ENCODE results near the gene TMEM108.

The TMEM108 gene

GRCh38 chr3:133296981-133297380 lies 258.8 kb downstream of the TMEM108 start:
- Histone ChIP-seq H3K27ac (ENCODE audit: low read length) (no peak overlapping the region), H3K4me3 (ENCODE audit: low read depth in 1 of 2, low read length in 2 of 2) (no peak overlapping the region), H3K4me1 (ENCODE audit: control insufficient read depth in 1 of 2, insufficient read depth in 2 of 2, low read length in 2 of 2) (peaks cover 0 to 32% of the 10 kb centered on the region in 2 donors), H3K9me3 (ENCODE audit: control insufficient read depth in 1 of 2, low read length in 2 of 2) (no peaks in the 10 kb centered on the region), H3K27me3 (ENCODE audit: low read depth, low read length) (no peaks in the 10 kb centered on the region), H3K36me3 (ENCODE audit: control insufficient read depth in 1 of 2, insufficient read depth in 2 of 2, low read length in 2 of 2) (no peaks in the 10 kb centered on the region)

GRCh38 chr3:133300102-133300501 lies 261.9 kb downstream of the TMEM108 start:
- Histone ChIP-seq H3K27ac (ENCODE audit: low read length) (no peak overlapping the region), H3K4me1 (ENCODE audit: control insufficient read depth in 1 of 2, insufficient read depth in 2 of 2, low read length in 2 of 2) (peaks cover 0 to 17% of the 10 kb centered on the region in 2 donors), H3K4me3 (ENCODE audit: low read depth in 1 of 2, low read length in 2 of 2) (no peak overlapping the region), H3K27me3 (ENCODE audit: low read depth, low read length) (no peaks in the 10 kb centered on the region), H3K9me3 (ENCODE audit: control insufficient read depth in 1 of 2, low read length in 2 of 2) (no peaks in the 10 kb centered on the region), H3K36me3 (ENCODE audit: control insufficient read depth in 1 of 2, insufficient read depth in 2 of 2, low read length in 2 of 2) (no peaks in the 10 kb centered on the region)

GRCh38 chr3:133301194-133301593 lies 263.0 kb downstream of the TMEM108 start:
- no peaks in the 10 kb centered on the region for H3K27me3 ChIP-seq (ENCODE audit: low read depth, low read length)
- no peaks in the 10 kb centered on the region for H3K9me3 ChIP-seq (ENCODE audit: control insufficient read depth in 1 of 2, low read length in 2 of 2)
- peaks cover 0 to 7% of the 10 kb centered on the region in 2 donors for H3K4me1 ChIP-seq (ENCODE audit: control insufficient read depth in 1 of 2, insufficient read depth in 2 of 2, low read length in 2 of 2)
- H3K27ac ChIP-seq (ENCODE audit: low read length): no peak overlapping the region
- H3K36me3 ChIP-seq (ENCODE audit: control insufficient read depth in 1 of 2, insufficient read depth in 2 of 2, low read length in 2 of 2): no peaks in the 10 kb centered on the region
- no peak overlapping the region for H3K4me3 ChIP-seq (ENCODE audit: low read depth in 1 of 2, low read length in 2 of 2)

GRCh38 chr3:133301731-133302130 lies 263.5 kb downstream of the TMEM108 start:
- Histone ChIP-seq H3K4me3 (ENCODE audit: low read depth in 1 of 2, low read length in 2 of 2) (no peak overlapping the region), H3K27me3 (ENCODE audit: low read depth, low read length) (no peaks in the 10 kb centered on the region), H3K4me1 (ENCODE audit: control insufficient read depth in 1 of 2, insufficient read depth in 2 of 2, low read length in 2 of 2) (peaks cover 0 to 2% of the 10 kb centered on the region in 2 donors), H3K36me3 (ENCODE audit: control insufficient read depth in 1 of 2, insufficient read depth in 2 of 2, low read length in 2 of 2) (no peaks in the 10 kb centered on the region), H3K9me3 (ENCODE audit: control insufficient read depth in 1 of 2, low read length in 2 of 2) (no peaks in the 10 kb centered on the region), H3K27ac (ENCODE audit: low read length) (no peak overlapping the region)

GRCh38 chr3:133303430-133303829 lies 265.2 kb downstream of the TMEM108 start:
- Histone ChIP-seq H3K27me3 (ENCODE audit: low read depth, low read length) (no peaks in the 10 kb centered on the region), H3K4me3 (ENCODE audit: low read depth in 1 of 2, low read length in 2 of 2) (no peak overlapping the region), H3K27ac (ENCODE audit: low read length) (no peak overlapping the region)

GRCh38 chr3:133317866-133318265 lies 279.7 kb downstream of the TMEM108 start:
- no peaks in the 10 kb centered on the region for H3K9me3 ChIP-seq (ENCODE audit: control insufficient read depth in 1 of 2, low read length in 2 of 2)
- no peaks in the 10 kb centered on the region for H3K4me1 ChIP-seq (ENCODE audit: control insufficient read depth in 1 of 2, insufficient read depth in 2 of 2, low read length in 2 of 2)
- no peaks in the 10 kb centered on the region for H3K36me3 ChIP-seq (ENCODE audit: control insufficient read depth in 1 of 2, insufficient read depth in 2 of 2, low read length in 2 of 2)
- H3K27me3 ChIP-seq (ENCODE audit: low read depth, low read length): no peaks in the 10 kb centered on the region
- H3K4me3 ChIP-seq (ENCODE audit: low read depth in 1 of 2, low read length in 2 of 2): no peak overlapping the region
- no peak overlapping the region for H3K27ac ChIP-seq (ENCODE audit: low read length)

More at GRCh38 chr3:133303430-133303829, 265.2 kb downstream of the TMEM108 start:
- no peaks in the 10 kb centered on the region for H3K4me1 ChIP-seq (ENCODE audit: control insufficient read depth in 1 of 2, insufficient read depth in 2 of 2, low read length in 2 of 2)
- H3K9me3 ChIP-seq (ENCODE audit: control insufficient read depth in 1 of 2, low read length in 2 of 2): no peaks in the 10 kb centered on the region
- no peaks in the 10 kb centered on the region for H3K36me3 ChIP-seq (ENCODE audit: control insufficient read depth in 1 of 2, insufficient read depth in 2 of 2, low read length in 2 of 2)

GRCh38 chr3:133328373-133328772 lies 290.2 kb downstream of the TMEM108 start:
- H3K27me3 ChIP-seq (ENCODE audit: low read depth, low read length): no peaks in the 10 kb centered on the region
- H3K9me3 ChIP-seq (ENCODE audit: control insufficient read depth in 1 of 2, low read length in 2 of 2): no peaks in the 10 kb centered on the region
- H3K4me3 ChIP-seq (ENCODE audit: low read depth in 1 of 2, low read length in 2 of 2): no peak overlapping the region
- H3K36me3 ChIP-seq (ENCODE audit: control insufficient read depth in 1 of 2, insufficient read depth in 2 of 2, low read length in 2 of 2): no peaks in the 10 kb centered on the region
- H3K27ac ChIP-seq (ENCODE audit: low read length): no peak overlapping the region
- H3K4me1 ChIP-seq (ENCODE audit: control insufficient read depth in 1 of 2, insufficient read depth in 2 of 2, low read length in 2 of 2): no peaks in the 10 kb centered on the region

GRCh38 chr3:133329626-133330025 lies 291.4 kb downstream of the TMEM108 start:
- H3K4me3 ChIP-seq (ENCODE audit: low read depth in 1 of 2, low read length in 2 of 2): no peak overlapping the region
- no peaks in the 10 kb centered on the region for H3K27me3 ChIP-seq (ENCODE audit: low read depth, low read length)
- no peak overlapping the region for H3K27ac ChIP-seq (ENCODE audit: low read length)
- H3K36me3 ChIP-seq (ENCODE audit: control insufficient read depth in 1 of 2, insufficient read depth in 2 of 2, low read length in 2 of 2): no peaks in the 10 kb centered on the region
- no peaks in the 10 kb centered on the region for H3K4me1 ChIP-seq (ENCODE audit: control insufficient read depth in 1 of 2, insufficient read depth in 2 of 2, low read length in 2 of 2)
- no peaks in the 10 kb centered on the region for H3K9me3 ChIP-seq (ENCODE audit: control insufficient read depth in 1 of 2, low read length in 2 of 2)

GRCh38 chr3:133330065-133330464 lies 291.9 kb downstream of the TMEM108 start:
- H3K27me3 ChIP-seq (ENCODE audit: low read depth, low read length): no peaks in the 10 kb centered on the region
- no peaks in the 10 kb centered on the region for H3K4me1 ChIP-seq (ENCODE audit: control insufficient read depth in 1 of 2, insufficient read depth in 2 of 2, low read length in 2 of 2)
- H3K9me3 ChIP-seq (ENCODE audit: control insufficient read depth in 1 of 2, low read length in 2 of 2): no peaks in the 10 kb centered on the region
- H3K27ac ChIP-seq (ENCODE audit: low read length): no peak overlapping the region
- no peaks in the 10 kb centered on the region for H3K36me3 ChIP-seq (ENCODE audit: control insufficient read depth in 1 of 2, insufficient read depth in 2 of 2, low read length in 2 of 2)
- no peak overlapping the region for H3K4me3 ChIP-seq (ENCODE audit: low read depth in 1 of 2, low read length in 2 of 2)

GRCh38 chr3:133330522-133330921 lies 292.3 kb downstream of the TMEM108 start:
- H3K27ac ChIP-seq (ENCODE audit: low read length): no peak overlapping the region
- no peak overlapping the region for H3K4me3 ChIP-seq (ENCODE audit: low read depth in 1 of 2, low read length in 2 of 2)
- H3K27me3 ChIP-seq (ENCODE audit: low read depth, low read length): no peaks in the 10 kb centered on the region
- no peaks in the 10 kb centered on the region for H3K9me3 ChIP-seq (ENCODE audit: control insufficient read depth in 1 of 2, low read length in 2 of 2)
- no peaks in the 10 kb centered on the region for H3K4me1 ChIP-seq (ENCODE audit: control insufficient read depth in 1 of 2, insufficient read depth in 2 of 2, low read length in 2 of 2)
- H3K36me3 ChIP-seq (ENCODE audit: control insufficient read depth in 1 of 2, insufficient read depth in 2 of 2, low read length in 2 of 2): no peaks in the 10 kb centered on the region

GRCh38 chr3:133354721-133355120 lies 316.5 kb downstream of the TMEM108 start:
- Histone ChIP-seq H3K27me3 (ENCODE audit: low read depth, low read length) (no peaks in the 10 kb centered on the region), H3K36me3 (ENCODE audit: control insufficient read depth in 1 of 2, insufficient read depth in 2 of 2, low read length in 2 of 2) (no peaks in the 10 kb centered on the region), H3K27ac (ENCODE audit: low read length) (no peak overlapping the region), H3K4me1 (ENCODE audit: control insufficient read depth in 1 of 2, insufficient read depth in 2 of 2, low read length in 2 of 2) (no peaks in the 10 kb centered on the region), H3K4me3 (ENCODE audit: low read depth in 1 of 2, low read length in 2 of 2) (no peak overlapping the region), H3K9me3 (ENCODE audit: control insufficient read depth in 1 of 2, low read length in 2 of 2) (peaks cover 0 to 4% of the 10 kb centered on the region in 2 donors)

- no peak overlapping the region for H3K4me3 ChIP-seq (ENCODE audit: low read depth in 1 of 2, low read length in 2 of 2)
- no peaks in the 10 kb centered on the region for H3K27me3 ChIP-seq (ENCODE audit: low read depth, low read length)
- no peaks in the 10 kb centered on the region for H3K36me3 ChIP-seq (ENCODE audit: control insufficient read depth in 1 of 2, insufficient read depth in 2 of 2, low read length in 2 of 2)
- H3K9me3 ChIP-seq (ENCODE audit: control insufficient read depth in 1 of 2, low read length in 2 of 2): peaks cover 0 to 4% of the 10 kb centered on the region in 2 donors
- no peaks in the 10 kb centered on the region for H3K4me1 ChIP-seq (ENCODE audit: control insufficient read depth in 1 of 2, insufficient read depth in 2 of 2, low read length in 2 of 2)
- H3K27ac ChIP-seq (ENCODE audit: low read length): no peak overlapping the region
Observed at GRCh38 chr3:133360476-133360875, 322.3 kb downstream of the TMEM108 start.

Data from muscle layer of duodenum (tissue), 2 donors.